Endodermal cell (in vitro differentiated cells): Measurements from ENCODE around the gene EEFSEC. TPM values are rescaled to one million over a fixed set of nuclear protein-coding genes. Genes with fewer than 3 reads are reported as not detected.

Experiments
- DNase-seq: peaks from one replicate; pipeline ENCODE4 v3.0.0-alpha.2; 2017
- H3K27ac ChIP-seq: 2 replicates; pipeline ENCODE4 v1.5.1; 2013; ENCODE audit warnings: mild to moderate bottlenecking, low read depth, low read length, moderate library complexity
- H3K27me3 ChIP-seq: 2 replicates; pipeline ENCODE4 v1.6.1; 2013; ENCODE audit warnings: mild to moderate bottlenecking, low read length, moderate library complexity; ENCODE audit not compliant: insufficient read depth, control insufficient read depth, poor library complexity, severe bottlenecking
- H3K36me3 ChIP-seq: 2 replicates; pipeline ENCODE4 v1.7.0; 2013; ENCODE audit warnings: mild to moderate bottlenecking, low read length, moderate library complexity; ENCODE audit not compliant: control insufficient read depth, insufficient read depth
- H3K4me1 ChIP-seq: one replicate; pipeline ENCODE4 v1.7.0; 2013; ENCODE audit warnings: low read length; ENCODE audit not compliant: control insufficient read depth, insufficient read depth
- H3K4me3 ChIP-seq: 2 replicates; pipeline ENCODE4 v1.5.1; 2013; ENCODE audit warnings: mild to moderate bottlenecking, low read length, moderate library complexity
- H3K9ac ChIP-seq: 2 replicates; pipeline ENCODE4 v1.6.1; 2013; ENCODE audit warnings: mild to moderate bottlenecking, low read length, moderate library complexity; ENCODE audit not compliant: poor library complexity, severe bottlenecking; ENCODE audit errors: extremely low read depth
- H3K9me3 ChIP-seq: 2 replicates; pipeline ENCODE4 v1.6.1; 2013; ENCODE audit warnings: mild to moderate bottlenecking, low read length, moderate library complexity; ENCODE audit not compliant: control insufficient read depth
- H3K27ac Mint-ChIP-seq: 2 replicates; pipeline ENCODE4 v1.8.0; 2020; ENCODE audit warnings: mixed read lengths
- H3K27me3 Mint-ChIP-seq: 2 replicates; pipeline ENCODE4 v1.8.0; 2021; ENCODE audit warnings: mild to moderate bottlenecking, mixed read lengths; ENCODE audit not compliant: insufficient read depth
- H3K36me3 Mint-ChIP-seq: 2 replicates; pipeline ENCODE4 v1.8.0; 2020; ENCODE audit warnings: low read depth, mixed read lengths
- H3K4me1 Mint-ChIP-seq: 2 replicates; pipeline ENCODE4 v1.8.0; 2020; ENCODE audit warnings: mixed read lengths
- H3K4me3 Mint-ChIP-seq: 2 replicates; pipeline ENCODE4 v1.8.0; 2020; ENCODE audit warnings: mild to moderate bottlenecking, moderate library complexity, mixed read lengths
- H3K9me3 Mint-ChIP-seq: 2 replicates; pipeline ENCODE4 v1.8.0; 2020; ENCODE audit warnings: mild to moderate bottlenecking, mixed read lengths
- WGBS, 2 experiments: methylation state at CpG; one replicate each; pipeline versions ENCODE4 v1.1.5 to v1.1.7; 2013; ENCODE audit warnings: missing lambda C conversion rate in 2 of 2, mixed read lengths in 1 of 2; ENCODE audit not compliant: insufficient coverage in 1 of 2, insufficient read length in 1 of 2; 5-methylcytosine and 5-hydroxymethylcytosine counted together
- total RNA-seq, 2 donors: library from RNA; stranded (reverse); fragmentation: NEBNext Ultra II Directional in 1 of 2; extraction: Animal tissue kit (Norgen Biotek cat#: 25700) in 1 of 2; gene quantifications; 2 replicates in 1 of 2; 3 replicates in 1 of 2; pipeline ENCODE4 v1.2.1, GENCODE V29; 2021
- TF ChIP-seq, protein P1 (sequence below): fragments of 200-600 bp; sonication (generic); conservative IDR thresholded peaks from 2 replicates; pipeline ENCODE4 v1.5.0; 2021; ENCODE audit warnings: antibody characterized with exemption, mild to moderate bottlenecking

EEFSEC gene
- total RNA-seq, 2 donors from 2014 or later = 11.9 to 15.8 TPM

- Histone ChIP-seq H3K4me3 (no peak overlapping the region), H3K9ac (no peak overlapping the region), H3K27ac (no peak overlapping the region), H3K27me3 (no peaks in the 10 kb centered on the region), H3K9me3 (peaks cover 9% of the 10 kb centered on the region), H3K4me1 (peaks cover 2% of the 10 kb centered on the region), H3K36me3 (no peaks in the 10 kb centered on the region)
- TF ChIP-seq, protein P1, sequence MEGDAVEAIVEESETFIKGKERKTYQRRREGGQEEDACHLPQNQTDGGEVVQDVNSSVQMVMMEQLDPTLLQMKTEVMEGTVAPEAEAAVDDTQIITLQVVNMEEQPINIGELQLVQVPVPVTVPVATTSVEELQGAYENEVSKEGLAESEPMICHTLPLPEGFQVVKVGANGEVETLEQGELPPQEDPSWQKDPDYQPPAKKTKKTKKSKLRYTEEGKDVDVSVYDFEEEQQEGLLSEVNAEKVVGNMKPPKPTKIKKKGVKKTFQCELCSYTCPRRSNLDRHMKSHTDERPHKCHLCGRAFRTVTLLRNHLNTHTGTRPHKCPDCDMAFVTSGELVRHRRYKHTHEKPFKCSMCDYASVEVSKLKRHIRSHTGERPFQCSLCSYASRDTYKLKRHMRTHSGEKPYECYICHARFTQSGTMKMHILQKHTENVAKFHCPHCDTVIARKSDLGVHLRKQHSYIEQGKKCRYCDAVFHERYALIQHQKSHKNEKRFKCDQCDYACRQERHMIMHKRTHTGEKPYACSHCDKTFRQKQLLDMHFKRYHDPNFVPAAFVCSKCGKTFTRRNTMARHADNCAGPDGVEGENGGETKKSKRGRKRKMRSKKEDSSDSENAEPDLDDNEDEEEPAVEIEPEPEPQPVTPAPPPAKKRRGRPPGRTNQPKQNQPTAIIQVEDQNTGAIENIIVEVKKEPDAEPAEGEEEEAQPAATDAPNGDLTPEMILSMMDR = no peak
- no peak for DNase-seq
- peaks cover 8% of the 10 kb centered on the region for H3K27me3 Mint-ChIP-seq
- H3K9me3 Mint-ChIP-seq = peaks cover 5% of the 10 kb centered on the region
- peaks cover 21% of the 10 kb centered on the region for H3K4me1 Mint-ChIP-seq
- H3K4me3 Mint-ChIP-seq = no peak overlapping the region
- H3K36me3 Mint-ChIP-seq = peaks cover 3% of the 10 kb centered on the region
- no peak overlapping the region for H3K27ac Mint-ChIP-seq
Observed at GRCh38 chr3:128286691-128287090, 133.4 kb downstream of the EEFSEC start.

GRCh38 chr3:128287216-128287615 lies 133.9 kb downstream of the EEFSEC start:
- Mint-ChIP-seq H3K36me3 (peaks cover 3% of the 10 kb centered on the region), H3K9me3 (peaks cover 5% of the 10 kb centered on the region), H3K27me3 (peaks cover 7% of the 10 kb centered on the region), H3K4me3 (no peak overlapping the region), H3K27ac (no peak overlapping the region), H3K4me1 (peaks cover 16% of the 10 kb centered on the region)
- TF ChIP-seq, protein P1 = no peak
- no peaks in the 10 kb centered on the region for H3K27me3 ChIP-seq
- H3K9ac ChIP-seq = no peak overlapping the region
- DNase-seq = peak; percentile 47
- 84 to 100% methylated on average over 2 of the region's 2 CpGs for WGBS, 2 experiments
- H3K4me3 ChIP-seq = no peak overlapping the region
- H3K27ac ChIP-seq = no peak overlapping the region
- H3K4me1 ChIP-seq = no peaks in the 10 kb centered on the region
- peaks cover 9% of the 10 kb centered on the region for H3K9me3 ChIP-seq
- no peaks in the 10 kb centered on the region for H3K36me3 ChIP-seq

DNA sequence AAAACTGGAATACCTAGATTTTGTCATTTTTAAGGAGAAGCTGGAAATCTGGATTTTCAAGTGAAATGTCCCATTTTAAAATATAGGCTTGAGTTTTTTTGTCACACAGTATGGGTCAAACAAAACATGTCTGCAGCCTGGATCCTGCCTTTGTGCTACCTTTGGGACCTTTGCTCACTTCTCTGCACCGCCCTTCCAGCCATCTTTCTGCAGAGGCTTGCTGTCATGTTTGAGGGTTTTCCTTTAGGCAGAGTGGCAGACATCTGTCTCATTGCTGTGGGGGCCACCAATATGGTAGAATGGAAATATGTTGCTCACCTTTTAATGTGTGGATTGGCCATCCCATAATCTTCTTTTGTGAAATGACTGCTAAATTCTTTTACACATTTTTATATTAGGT lies 136.3 kb downstream of the EEFSEC start:
- 95% methylated on average over 1 of the region's 1 CpG; no CpG with 5 or more reads in 1 of the 2 experiments for WGBS, 2 experiments
- no peak overlapping the region for H3K4me3 ChIP-seq
- H3K27ac Mint-ChIP-seq = no peak overlapping the region
- peaks cover 7% of the 10 kb centered on the region for H3K4me1 Mint-ChIP-seq
- no peak overlapping the region for H3K4me3 Mint-ChIP-seq
- no peaks in the 10 kb centered on the region for H3K4me1 ChIP-seq
- H3K9me3 ChIP-seq = peaks cover 9% of the 10 kb centered on the region
- peak; percentile 23 for DNase-seq
- H3K36me3 Mint-ChIP-seq = peaks cover 3% of the 10 kb centered on the region
- H3K9ac ChIP-seq = no peak overlapping the region
- H3K27me3 Mint-ChIP-seq = peaks cover 2% of the 10 kb centered on the region
- TF ChIP-seq, protein P1 = no peak
- H3K27ac ChIP-seq = no peak overlapping the region
- H3K36me3 ChIP-seq = no peaks in the 10 kb centered on the region
- peaks cover 5% of the 10 kb centered on the region for H3K9me3 Mint-ChIP-seq
- no peaks in the 10 kb centered on the region for H3K27me3 ChIP-seq
